ENCODE measurements around the gene HSF2.
"Not testable (repeated sequence)": the region's sequence is repeated elsewhere in the genome, so short reads cannot be mapped to it uniquely, and the experiment has no call there.

Gene HSF2

GRCh38 chr6:122400462-122401089 lies 1.1 kb downstream of the HSF2 start:
- DNase-seq: no peak

- no peak for DNase-seq
These were observed 1.7 kb downstream of the HSF2 start for GRCh38 chr6:122401104-122401503.

GRCh38 chr6:122404444-122404843 lies 5.0 kb downstream of the HSF2 start:
- DNase-seq: no peak

DNA sequence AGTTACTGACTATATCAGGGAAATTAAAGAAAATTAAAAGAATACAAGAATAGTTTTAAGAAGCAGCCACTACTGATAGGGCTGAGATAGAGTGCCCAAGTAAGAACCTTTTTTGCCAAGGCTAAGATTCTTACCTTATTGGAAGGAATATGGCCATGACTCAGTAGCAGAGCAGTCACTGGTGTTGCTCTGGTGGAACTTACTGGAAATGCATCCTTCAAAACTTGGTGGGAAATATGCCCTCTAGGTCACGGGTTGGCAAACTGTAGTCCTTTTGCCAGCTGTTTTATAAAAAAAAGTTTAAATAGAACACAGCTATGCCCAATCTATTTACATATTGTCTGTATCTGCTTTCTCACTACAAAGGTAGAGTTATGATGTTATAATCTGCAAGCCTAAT lies 6.0 kb downstream of the HSF2 start:
- DNase-seq: no peak

DNA sequence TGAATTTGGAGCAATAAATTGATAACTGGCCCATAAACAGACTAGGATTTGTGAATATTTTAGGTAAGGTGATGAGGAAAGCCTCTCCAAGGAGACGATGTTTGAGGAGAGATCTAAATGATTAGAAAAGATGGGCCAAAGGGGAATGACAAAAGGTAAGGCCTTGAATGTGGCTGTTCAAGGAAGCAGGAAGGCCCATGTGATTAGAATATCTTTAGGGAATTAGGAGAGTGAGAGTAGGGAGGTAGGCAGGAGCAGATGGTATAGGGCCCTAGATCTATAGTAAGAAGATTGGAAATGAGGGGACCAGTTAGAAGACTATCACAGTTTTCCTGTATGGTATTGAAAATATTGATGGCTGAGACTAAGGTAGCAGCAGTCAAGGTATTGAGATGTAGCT lies 6.7 kb downstream of the HSF2 start:
- no peak for DNase-seq

- DNase-seq: no peak
These were observed 8.3 kb downstream of the HSF2 start for GRCh38 chr6:122407712-122408111.

GRCh38 chr6:122408240-122408639 lies 8.8 kb downstream of the HSF2 start:
- no peak for DNase-seq

DNA sequence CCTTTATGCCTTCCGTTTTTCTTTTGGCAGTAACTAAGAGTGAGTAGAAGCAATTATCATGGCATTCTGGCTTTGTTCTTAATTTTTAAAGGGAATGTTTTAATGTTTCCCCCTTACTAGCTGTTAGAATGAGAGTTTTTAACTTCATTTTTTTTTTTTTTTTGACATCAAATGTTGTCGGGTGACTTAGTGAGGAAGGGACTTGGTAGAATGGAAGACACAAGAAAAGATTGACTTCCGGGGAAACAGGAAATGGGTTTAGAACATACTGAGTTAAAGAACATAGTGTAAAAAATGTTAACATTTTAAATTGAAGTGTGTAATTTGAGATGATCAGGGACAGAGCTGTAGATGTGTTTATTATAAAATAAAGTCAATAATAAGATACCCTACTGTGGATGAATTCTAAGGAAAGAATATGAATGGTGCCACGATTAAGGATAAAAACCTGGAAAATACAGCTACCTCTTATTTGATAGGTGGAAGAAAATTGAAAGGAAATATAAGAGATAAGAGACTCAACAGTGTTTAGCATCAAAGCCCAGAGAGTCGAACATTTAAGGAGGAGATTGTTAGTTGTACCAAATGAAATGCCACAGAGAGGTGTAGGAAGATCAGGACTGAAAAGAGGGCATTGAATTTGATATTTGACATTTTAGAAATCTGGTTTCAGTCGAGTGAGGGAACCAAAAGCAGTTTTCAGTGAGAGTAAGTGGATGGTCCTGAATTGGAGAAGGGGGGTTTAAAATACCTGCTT lies 9.4 kb downstream of the HSF2 start:
- DNase-seq: no peak

GRCh38 chr6:122412001-122412400 lies 12.5 kb downstream of the HSF2 start:
- DNase-seq: no peak

DNA sequence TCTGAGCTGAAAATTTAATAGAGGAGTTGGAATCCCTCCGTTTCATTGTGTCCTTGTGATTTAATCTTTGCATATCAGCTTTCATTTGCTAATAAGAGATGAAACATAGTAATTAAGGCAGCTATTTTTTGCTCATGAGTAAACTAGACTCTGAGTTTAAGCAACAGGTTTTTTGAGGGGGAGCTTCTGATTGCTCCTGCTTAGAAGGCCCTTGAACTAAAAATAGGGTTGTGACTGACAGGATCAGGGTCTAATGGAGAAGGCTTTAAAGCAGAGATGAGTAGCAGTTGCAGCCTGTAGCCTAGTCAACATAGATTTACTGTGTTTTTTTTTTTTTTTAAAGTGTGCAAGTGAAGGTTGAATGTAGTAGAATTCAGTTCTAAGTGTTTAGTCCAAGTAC lies 17.4 kb downstream of the HSF2 start:
- no peak for DNase-seq

GRCh38 chr6:122422003-122422402 lies 22.6 kb downstream of the HSF2 start:
- DNase-seq: no peak

- DNase-seq: no peak
These were observed 23.3 kb downstream of the HSF2 start for GRCh38 chr6:122422614-122423267.

- no peak for DNase-seq
These were observed 24.3 kb downstream of the HSF2 start for GRCh38 chr6:122423734-122424133.

DNA sequence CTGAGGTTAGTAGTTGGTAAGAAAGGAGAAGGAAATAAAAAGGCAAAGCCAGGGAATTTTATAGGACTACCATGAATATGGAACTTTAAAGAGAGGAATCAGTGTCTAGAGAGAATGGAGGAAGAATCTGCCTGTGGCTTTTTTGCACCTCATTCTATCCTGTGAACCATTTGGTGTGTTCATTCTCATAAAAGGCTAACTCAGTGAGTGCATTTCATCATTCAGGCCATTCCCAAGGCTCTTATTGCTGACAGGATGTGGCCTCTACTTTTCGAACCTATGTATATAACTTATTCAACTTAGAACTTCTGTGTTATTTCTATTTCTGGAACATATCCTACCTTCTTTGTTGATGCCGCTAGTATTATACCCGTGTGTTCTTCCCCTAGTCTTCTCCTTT lies 27.1 kb downstream of the HSF2 start:
- no peak for DNase-seq

DNA sequence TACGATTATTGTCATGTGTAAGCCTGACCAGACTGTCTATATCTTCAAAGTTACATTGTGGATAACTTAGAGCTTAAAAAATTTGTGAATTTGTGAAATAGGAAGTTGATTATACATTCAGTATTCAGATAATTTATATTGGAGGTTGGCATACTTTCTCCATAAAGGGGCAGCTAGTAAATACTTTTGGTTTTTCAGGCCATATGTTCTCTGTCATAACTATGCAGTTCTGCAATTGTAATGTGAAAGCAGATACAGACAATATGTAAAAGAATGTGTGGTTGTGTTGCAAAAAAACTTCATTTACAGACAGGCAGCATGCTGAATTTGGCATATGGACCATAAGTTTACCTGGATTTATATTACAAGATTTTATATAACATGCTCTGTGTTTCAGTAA lies 29.3 kb downstream of the HSF2 start:
- no peak for DNase-seq

DNA sequence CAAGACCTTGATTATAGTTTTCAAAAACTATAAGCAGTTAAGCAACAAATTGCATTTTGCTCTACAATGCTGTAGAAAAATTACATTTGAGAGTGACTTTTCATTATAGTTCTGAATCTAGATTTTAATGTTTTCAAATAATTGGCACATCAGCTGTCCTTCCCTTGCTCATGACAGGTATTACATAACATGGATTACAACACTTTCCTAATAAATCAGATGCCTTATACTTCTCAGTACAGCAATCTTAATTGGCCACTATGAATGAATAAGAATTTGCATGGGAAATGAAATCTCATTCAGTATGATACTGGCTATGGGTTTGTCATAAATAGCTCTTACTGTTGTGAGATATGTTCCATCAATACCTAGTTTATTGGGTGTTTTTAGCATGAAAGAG lies 29.9 kb downstream of the HSF2 start:
- DNase-seq: no peak

DNA sequence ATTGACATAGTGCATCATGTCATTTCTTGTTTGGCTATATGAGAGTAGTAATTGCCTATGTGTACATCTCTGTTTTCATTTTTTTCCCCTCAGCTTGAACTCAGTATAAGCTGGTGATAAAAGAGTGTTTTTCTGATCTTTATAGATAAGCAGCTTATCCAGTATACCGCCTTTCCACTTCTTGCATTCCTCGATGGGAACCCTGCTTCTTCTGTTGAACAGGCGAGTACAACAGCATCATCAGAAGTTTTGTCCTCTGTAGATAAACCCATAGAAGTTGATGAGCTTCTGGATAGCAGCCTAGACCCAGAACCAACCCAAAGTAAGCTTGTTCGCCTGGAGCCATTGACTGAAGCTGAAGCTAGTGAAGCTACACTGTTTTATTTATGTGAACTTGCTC lies 32.3 kb downstream of the HSF2 start:
- DNase-seq: no peak

GRCh38 chr6:122432816-122433215 lies 33.4 kb downstream of the HSF2 start:
- DNase-seq: no peak

DNA sequence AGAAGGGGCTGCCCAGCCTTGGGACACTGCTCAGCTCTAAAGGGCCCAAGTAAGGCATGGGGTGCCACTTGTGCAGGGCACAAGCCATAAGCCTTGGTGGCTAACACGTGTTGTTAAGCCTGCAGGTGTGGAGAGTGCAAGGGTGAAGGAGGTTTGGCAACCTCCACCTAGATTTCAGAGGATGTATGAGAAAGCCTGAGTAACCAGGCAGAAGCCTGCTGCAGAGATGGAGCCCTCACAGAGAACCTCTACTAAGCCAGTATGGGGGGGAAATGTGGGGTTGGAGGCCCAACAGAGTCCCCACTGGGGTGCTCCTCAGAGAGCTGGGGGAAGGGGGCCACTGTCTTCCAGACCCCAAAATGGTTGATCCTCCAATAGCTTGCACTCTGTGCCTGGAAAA lies 39.5 kb downstream of the HSF2 start:
- no peak for DNase-seq

- DNase-seq: no peak
These were observed 45.8 kb downstream of the HSF2 start for GRCh38 chr6:122445274-122445673.

DNA sequence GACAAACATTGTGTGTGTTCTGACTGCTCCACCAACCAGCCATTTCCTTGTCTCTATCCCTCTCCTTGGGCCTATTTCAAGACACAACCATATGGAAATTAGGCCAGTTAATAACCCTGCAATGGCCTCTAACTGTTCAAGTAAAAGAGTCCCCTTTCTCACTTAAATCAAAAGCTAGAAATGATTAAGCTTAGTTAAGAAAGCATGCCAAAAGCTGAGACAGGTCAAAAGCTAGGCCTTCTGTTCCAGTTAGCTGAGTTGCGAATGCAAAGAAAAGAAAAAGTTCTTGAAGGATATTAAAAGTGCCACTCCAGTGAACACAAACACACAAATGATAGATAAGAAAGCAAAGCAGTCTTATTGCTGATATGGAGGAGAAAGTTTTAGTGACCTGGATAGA lies 49.6 kb downstream of the HSF2 start:
- no peak for DNase-seq

- no peak for DNase-seq
These were observed 53.1 kb downstream of the HSF2 start for GRCh38 chr6:122452509-122452908.

GRCh38 chr6:122454673-122455072 lies 55.2 kb downstream of the HSF2 start:
- no peak for DNase-seq

- not testable (repeated sequence) for DNase-seq
These were observed 55.7 kb downstream of the HSF2 start for GRCh38 chr6:122455116-122455515.
